Activated CD8-positive, alpha-beta memory T cell treated with anti-CD3 and anti-CD28 coated beads, Interleukin-2, amount 50 U/mL, for 48 hours (primary cell): Measurements from ENCODE around the gene SYCP2L.
"Not testable (repeated sequence)": the region's sequence is repeated elsewhere in the genome, so short reads cannot be mapped to it uniquely, and the experiment has no call there.

Experiments
- DNase-seq: peaks from one replicate; pipeline ENCODE4 v3.0.0-alpha.2; 2020

The SYCP2L gene

GRCh38 chr6:10886691-10887502, at the start of gene SYCP2L:
SYCP2L (plus strand) TSS chr6:10887052; CDS start chr6:10887127, 75 bp downstream.
- DNase-seq, result peak; percentile 56

DNA sequence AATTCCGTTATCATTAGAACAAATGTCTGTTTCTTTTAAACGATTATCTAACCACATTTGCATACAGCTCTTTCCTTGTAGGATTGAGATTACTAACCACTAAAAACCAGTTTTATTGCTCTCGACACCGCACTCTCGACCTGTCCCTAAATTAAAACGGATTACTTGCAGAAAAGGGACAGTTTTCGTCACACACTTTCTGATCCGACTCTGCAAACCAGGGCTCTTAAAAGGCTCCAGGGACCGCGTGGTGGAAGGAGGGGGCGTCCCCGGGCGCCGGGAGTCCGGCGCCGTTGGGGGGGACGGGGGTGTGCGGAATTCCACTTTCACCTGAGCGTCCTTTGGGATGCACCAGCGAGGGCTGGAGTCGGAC, 49.2 kb upstream of the SYCP2L start:
- no peak for DNase-seq

- peak; percentile 92 for DNase-seq
These were observed 48.7 kb upstream of the SYCP2L start, which contains the start of gene MAK for GRCh38 chr6:10837995-10838793. MAK (minus strand) TSS chr6:10838539; CDS start chr6:10830648, 7,891 bp downstream.

GRCh38 chr6:10838794-10839333, 48.0 kb upstream of the SYCP2L start:
- DNase-seq, result peak; percentile 57

GRCh38 chr6:10843554-10843953, 43.3 kb upstream of the SYCP2L start:
- no peak for DNase-seq

- no peak for DNase-seq
These were observed 39.2 kb upstream of the SYCP2L start for GRCh38 chr6:10847684-10848083.

- no peak for DNase-seq
These were observed 37.0 kb upstream of the SYCP2L start for GRCh38 chr6:10849901-10850300.

DNA sequence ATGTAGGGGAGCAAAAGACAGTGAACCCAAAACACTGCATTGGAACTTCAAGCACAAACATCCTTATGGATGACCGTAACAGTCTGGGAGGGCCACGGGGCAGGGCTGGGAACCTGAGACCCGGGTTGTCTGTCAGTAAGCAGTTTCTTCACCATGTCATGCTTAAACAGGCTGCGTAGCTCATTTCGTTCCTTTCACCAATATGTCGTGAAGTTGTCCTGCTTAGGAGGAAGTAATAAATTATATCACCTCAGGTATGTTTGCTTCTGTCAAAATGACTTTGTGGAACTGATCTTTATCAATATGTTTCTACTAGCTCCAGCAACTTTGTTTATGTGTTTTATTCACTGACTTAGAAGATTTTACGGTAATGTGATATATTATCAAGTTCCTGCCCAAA, 36.1 kb upstream of the SYCP2L start:
- no peak for DNase-seq

GRCh38 chr6:10852361-10852960, 34.4 kb upstream of the SYCP2L start:
- no peak for DNase-seq

GRCh38 chr6:10853849-10854300, 33.0 kb upstream of the SYCP2L start:
- not testable (repeated sequence) for DNase-seq

DNA sequence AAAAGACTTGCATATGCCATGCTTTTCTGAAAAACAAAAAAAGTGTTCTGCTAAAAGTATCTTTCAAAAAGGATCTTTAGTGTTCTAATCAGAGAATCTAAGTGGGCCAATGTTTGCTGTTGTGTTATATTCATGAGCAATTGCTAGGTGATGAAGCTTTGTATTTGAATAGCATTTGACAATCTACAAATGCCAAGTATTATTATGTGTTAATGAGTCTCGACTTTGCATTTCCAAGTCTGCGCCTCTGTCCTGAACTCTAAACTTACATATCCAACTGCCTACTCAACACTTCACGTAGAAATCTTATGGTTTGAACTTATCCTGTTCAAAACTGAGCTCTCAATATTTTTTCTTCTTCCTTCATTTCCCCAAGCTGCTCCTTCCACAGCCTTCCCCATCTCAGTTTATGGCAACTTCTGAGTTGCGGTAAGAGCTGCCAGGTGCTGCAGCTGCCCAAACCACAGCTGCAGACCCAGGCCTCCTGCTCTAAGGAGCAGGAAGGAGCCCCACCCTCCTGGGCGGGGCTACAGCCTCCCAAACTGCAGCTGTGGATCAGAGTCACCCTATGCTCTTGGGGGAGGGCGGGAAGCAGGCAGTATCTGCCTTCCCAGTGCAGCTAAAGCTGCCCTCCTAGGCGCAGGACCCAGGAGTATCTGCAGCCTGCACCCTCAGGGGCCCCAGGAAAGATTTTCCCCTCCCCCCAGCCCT, 31.8 kb upstream of the SYCP2L start:
- no peak for DNase-seq

DNA sequence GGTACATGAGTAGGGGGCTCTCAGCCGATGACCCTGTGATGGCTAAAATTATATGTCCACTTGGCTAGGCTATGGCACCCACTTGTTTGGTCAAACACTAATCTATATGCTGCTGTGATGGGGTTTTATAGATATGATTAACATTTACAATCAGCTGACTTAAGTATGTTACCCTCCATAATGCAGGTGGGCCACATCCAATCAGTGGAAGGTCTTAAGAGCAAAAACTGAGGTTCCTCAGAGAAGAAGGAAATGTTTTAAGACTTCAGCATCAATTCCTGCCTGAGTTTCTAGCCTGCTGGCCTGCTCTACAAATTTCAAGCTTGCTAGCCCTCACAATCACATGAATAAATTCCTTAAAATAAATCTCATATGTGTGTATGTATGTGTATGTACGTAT, 29.6 kb upstream of the SYCP2L start:
- no peak for DNase-seq

GRCh38 chr6:10861086-10861485, 25.8 kb upstream of the SYCP2L start:
- no peak for DNase-seq

DNA sequence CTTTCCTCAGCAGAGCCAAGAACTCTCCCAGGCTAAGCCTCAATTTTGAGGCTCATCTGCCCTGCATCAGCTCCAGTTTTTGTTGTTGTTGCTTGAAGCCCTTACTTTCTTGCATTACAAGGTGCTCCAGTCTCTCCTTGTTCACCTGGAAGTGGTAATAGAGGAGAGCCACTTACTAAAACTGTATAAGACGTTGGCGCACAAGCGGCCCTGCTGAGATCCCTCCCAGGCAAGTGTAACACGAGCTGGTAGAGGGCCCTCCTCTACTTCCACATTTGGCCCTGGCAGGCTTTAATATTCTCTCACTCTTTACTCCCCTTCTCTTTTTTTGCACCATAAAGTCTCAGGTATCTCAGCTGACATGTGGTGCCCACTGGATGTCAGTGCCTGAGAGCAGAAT, 24.5 kb upstream of the SYCP2L start:
- DNase-seq, result no peak

GRCh38 chr6:10863031-10863430, 23.8 kb upstream of the SYCP2L start:
- not testable (repeated sequence) for DNase-seq

GRCh38 chr6:10866709-10867108, 20.1 kb upstream of the SYCP2L start:
- DNase-seq, result not testable (repeated sequence)

- DNase-seq, result no peak
These were observed 18.9 kb upstream of the SYCP2L start for GRCh38 chr6:10867952-10868351.

DNA sequence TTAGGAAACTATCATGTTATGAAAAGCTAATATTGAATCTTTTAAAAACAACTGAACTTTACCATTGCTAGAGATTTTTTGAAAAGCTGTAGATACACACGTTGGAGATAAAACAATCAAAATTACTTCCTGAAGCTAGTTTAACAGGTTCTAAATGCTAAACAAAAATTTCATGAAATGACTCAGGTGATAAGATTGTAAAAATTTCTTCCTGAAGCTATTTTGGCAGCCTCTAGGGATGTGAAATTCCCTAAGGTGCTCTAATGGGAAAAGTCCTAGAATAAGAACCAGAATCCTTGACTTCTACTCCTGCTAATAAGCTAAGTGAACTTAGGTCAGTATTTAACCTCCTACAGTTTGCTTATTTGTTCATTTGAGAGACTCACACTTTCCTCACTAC, 13.5 kb upstream of the SYCP2L start:
- no peak for DNase-seq

DNA sequence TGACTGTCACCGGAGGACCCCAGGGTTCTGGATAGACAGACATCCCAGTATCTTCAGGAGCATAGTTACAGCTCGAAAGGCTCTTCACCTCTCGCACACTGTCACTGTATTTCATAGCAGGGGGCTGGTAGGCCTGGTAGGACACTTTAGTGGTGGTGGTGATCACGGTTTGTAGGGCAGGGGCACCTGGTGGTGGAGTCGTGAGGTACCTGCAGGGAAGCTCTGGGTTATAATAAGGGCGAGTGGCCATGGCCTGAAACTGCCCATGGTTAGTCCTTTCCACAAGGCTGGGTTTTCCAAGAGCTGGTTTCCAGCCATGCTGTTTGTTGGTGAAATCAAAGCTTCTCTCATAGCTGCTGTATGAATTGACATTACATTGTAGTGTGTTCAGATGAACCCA, 12.6 kb upstream of the SYCP2L start:
- DNase-seq, result no peak

- DNase-seq, result no peak
These were observed 11.8 kb upstream of the SYCP2L start for GRCh38 chr6:10875026-10875425.

DNA sequence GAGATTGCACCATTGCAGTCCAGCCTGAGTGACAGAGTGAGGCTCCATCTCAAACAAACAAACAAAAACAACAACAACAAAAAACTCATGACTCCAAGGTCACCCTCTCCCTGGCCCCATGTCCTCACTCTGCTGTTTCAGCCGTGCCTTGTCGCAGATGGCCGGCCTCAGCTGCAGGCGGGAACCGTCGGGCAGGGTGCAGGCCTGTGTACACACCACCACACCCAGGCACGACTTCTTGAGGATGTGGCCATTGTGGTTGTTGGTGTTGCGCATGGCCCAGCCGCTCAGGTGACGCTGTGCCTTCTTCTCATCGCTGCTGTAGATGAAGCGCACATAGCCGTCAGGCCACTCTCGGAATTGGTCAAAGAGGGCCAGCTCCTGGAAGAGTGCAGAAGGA, 9.8 kb upstream of the SYCP2L start:
- no peak for DNase-seq

DNA sequence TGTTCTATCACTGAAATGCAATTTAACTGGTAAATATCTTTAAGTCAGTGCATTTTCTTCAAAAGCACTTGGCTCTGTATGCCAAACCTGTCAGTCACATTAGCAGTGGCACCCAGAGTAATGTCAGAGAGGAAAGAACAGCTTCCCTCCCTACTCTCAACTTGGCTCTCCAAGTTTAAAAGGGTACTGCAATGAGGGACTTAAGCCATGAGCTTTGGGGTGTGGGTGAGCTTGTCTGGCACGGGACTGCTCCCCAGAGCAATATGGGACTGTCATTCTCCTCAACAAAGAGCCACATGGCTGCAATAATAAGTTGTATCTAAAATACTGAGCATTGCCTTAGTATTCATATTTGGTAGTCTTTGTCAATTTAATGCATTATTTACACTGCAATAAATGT, 9.0 kb upstream of the SYCP2L start:
- no peak for DNase-seq

DNA sequence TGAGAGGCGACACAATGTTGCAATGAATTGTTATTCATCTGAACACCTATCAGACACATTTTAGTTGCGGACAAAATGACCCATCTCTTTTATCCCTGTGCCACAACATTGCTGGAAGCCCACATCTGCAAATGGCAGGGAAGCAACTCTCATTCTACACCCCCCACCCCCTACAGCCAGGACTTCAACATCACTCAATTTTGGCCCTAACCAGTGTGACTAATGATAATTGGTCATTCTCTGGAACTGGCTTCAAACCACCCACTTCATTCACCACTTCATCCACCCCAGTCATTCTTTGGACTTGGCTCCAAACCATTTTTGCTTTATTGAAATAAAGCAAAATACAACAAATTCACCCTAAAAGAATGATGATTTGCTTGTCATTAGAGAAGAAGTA, 6.5 kb upstream of the SYCP2L start:
- no peak for DNase-seq
